SU-DHL-6 (cell line): Measurements from ENCODE around the gene TM9SF4.
"Not testable (repeated sequence)": the region's sequence is repeated elsewhere in the genome, so short reads cannot be mapped to it uniquely, and the experiment has no call there.

Source experiments
- H2AFZ ChIP-seq: fragments of 200-600 bp; sonication (generic); 2 replicates; pipeline ENCODE4 v1.6.1; 2014; ENCODE audit warnings: low read depth, mild to moderate bottlenecking, moderate library complexity, mixed read lengths, antibody characterized with exemption, low read length; ENCODE audit not compliant: severe bottlenecking
- H3F3A ChIP-seq: fragments of 200-600 bp; shearing (Covaris generic); 2 replicates; pipeline ENCODE4 v1.6.0; 2016; ENCODE audit warnings: antibody characterized with exemption, mild to moderate bottlenecking; ENCODE audit not compliant: insufficient read depth
- H3K27ac ChIP-seq: fragments of 200-600 bp; sonication (generic); 2 replicates; pipeline ENCODE4 v1.5.1; 2016; ENCODE audit warnings: low read depth, mild to moderate bottlenecking, low read length, moderate library complexity, mixed read lengths
- H3K27me3 ChIP-seq: fragments of 200-600 bp; sonication (generic), shearing (Covaris generic); 2 replicates; pipeline ENCODE4 v1.6.0; 2014; ENCODE audit warnings: mild to moderate bottlenecking, low read length
- H3K36me3 ChIP-seq: fragments of 200-600 bp; sonication (generic); 2 replicates; pipeline ENCODE4 v1.6.1; 2014; ENCODE audit warnings: mild to moderate bottlenecking, low read length, mixed read lengths
- H3K4me2 ChIP-seq: fragments of 300-600, 200-600 bp; shearing (Covaris generic), sonication (generic); 2 replicates; pipeline ENCODE4 v1.6.0; 2014; ENCODE audit warnings: low read length, low read depth, mild to moderate bottlenecking; ENCODE audit not compliant: poor library complexity, severe bottlenecking
- H3K4me3 ChIP-seq: fragments of 200-600 bp; sonication (generic); 2 replicates; pipeline ENCODE4 v1.5.1; 2014; ENCODE audit warnings: antibody characterized with exemption, low read length, mild to moderate bottlenecking, mixed read lengths; ENCODE audit not compliant: insufficient read depth, poor library complexity, severe bottlenecking
- H3K79me2 ChIP-seq: fragments of 200-600 bp; sonication (generic); 2 replicates; pipeline ENCODE4 v1.6.1; 2014; ENCODE audit warnings: mild to moderate bottlenecking, low read length, moderate library complexity; ENCODE audit not compliant: insufficient read depth
- H3K9ac ChIP-seq: fragments of 200-600 bp; sonication (generic); 2 replicates; pipeline ENCODE4 v1.7.0; 2014; ENCODE audit warnings: mild to moderate bottlenecking, low read length
- H3K9me2 ChIP-seq: fragments of 200-600 bp; sonication (generic); replicated peaks from 2 replicates; pipeline ENCODE4 v1.6.1; 2014; ENCODE audit warnings: low read length; ENCODE audit not compliant: insufficient read depth
- H3K9me3 ChIP-seq: fragments of 200-600 bp; sonication (generic); 2 replicates; pipeline ENCODE4 v1.6.1; 2014; ENCODE audit warnings: low read length, mixed read lengths; ENCODE audit not compliant: insufficient read depth
- H4K20me1 ChIP-seq: fragments of 200-600 bp; sonication (generic); 2 replicates; pipeline ENCODE4 v1.6.1; 2014; ENCODE audit warnings: low read depth, mild to moderate bottlenecking, antibody characterized with exemption, low read length, moderate library complexity, mixed read lengths
- CTCF ChIP-seq: fragments of 200-600 bp; sonication (generic); IDR thresholded peaks from one replicate; pipeline ENCODE4 v1.5.1; 2017; ENCODE audit warnings: antibody characterized with exemption, mild to moderate bottlenecking, low read length, moderate library complexity; ENCODE audit not compliant: insufficient read depth, poor library complexity, severe bottlenecking
- EZH2phosphoT487 ChIP-seq: fragments of 200-600 bp; sonication (generic), shearing (Covaris generic); conservative IDR thresholded peaks from 2 replicates; pipeline ENCODE4 v1.6.1; 2018; ENCODE audit warnings: mild to moderate bottlenecking, antibody characterized with exemption, low read length, moderate library complexity, mixed read lengths

Gene TM9SF4

GRCh38 chr20:32119734-32120133 lies 10.2 kb downstream of the TM9SF4 start:
- no peaks in the 10 kb centered on the region for H3K27me3 ChIP-seq
- H3K79me2 ChIP-seq, result peaks cover 66% of the 10 kb centered on the region
- H3K27ac ChIP-seq, result no peak overlapping the region
- H3K9me3 ChIP-seq, result no peaks in the 10 kb centered on the region
- no peak overlapping the region for H3K4me3 ChIP-seq
- H3F3A ChIP-seq, result peaks cover 5% of the 10 kb centered on the region; the same call in 1 of the 2 replicates
- H3K9me2 ChIP-seq, result no peaks in the 10 kb centered on the region
- peaks cover 13% of the 10 kb centered on the region; the same call in 1 of the 2 replicates for H4K20me1 ChIP-seq
- H2AFZ ChIP-seq, result no peak overlapping the region
- no peak for TF ChIP-seq CTCF
- H3K9ac ChIP-seq, result no peak overlapping the region
- no peak overlapping the region for H3K4me2 ChIP-seq
- H3K36me3 ChIP-seq, result 0 out of 2 replicates have a peak, but pooled peaks cover 2% of the 10 kb centered on the region

DNA sequence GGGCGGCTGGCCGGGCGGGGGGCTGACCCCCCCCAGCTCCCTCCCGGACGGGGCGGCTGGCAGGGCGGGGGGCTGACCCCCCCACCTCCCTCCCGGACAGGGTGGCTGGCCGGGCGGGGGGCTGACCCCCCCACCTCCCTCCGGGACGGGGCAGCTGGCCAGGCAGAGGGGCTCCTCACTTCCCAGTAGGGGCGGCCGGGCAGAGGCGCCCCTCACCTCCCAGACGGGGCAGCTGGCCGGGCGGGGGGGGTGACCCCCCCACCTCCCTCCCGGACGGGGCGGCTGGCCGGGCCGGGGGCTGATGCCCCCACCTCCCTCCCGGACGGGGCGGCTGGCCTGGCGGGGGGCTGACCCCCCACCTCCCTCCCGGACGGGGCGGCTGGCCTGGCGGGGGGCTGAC lies 12.4 kb downstream of the TM9SF4 start:
- H3K4me3 ChIP-seq, H3K36me3 ChIP-seq, H3K27ac ChIP-seq, H3K9me2 ChIP-seq, H3K9me3 ChIP-seq, H3K4me2 ChIP-seq, H3F3A ChIP-seq, H3K27me3 ChIP-seq, H3K9ac ChIP-seq, H2AFZ ChIP-seq: not testable (repeated sequence)
- Histone ChIP-seq H4K20me1 (peaks cover 13% of the 10 kb centered on the region; the same call in 1 of the 2 replicates), H3K79me2 (peaks cover 62% of the 10 kb centered on the region)

DNA sequence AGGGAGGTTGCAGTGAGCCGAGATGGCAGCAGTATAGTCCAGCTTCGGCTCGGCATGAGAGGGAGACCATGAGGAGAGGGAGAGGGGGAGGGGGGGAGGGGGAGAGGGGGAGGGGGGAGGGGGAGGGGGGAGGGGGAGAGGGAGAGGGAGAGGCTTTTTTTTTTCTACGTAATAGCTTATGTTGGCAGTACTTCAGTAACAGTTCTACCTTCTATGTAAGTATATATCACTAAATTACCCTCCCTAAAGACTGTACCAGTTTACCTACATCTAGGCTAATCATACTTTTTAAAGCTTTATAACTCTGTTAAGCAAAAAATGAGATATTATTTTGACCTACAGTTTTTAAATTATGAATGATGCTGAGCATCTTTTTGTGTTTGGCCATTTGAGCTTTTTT lies 13.6 kb downstream of the TM9SF4 start:
- no peak overlapping the region for H3K4me2 ChIP-seq
- no peak overlapping the region for H2AFZ ChIP-seq
- H3K4me3 ChIP-seq, result no peak overlapping the region
- H3K27ac ChIP-seq, result no peak overlapping the region
- 0 out of 2 replicates have a peak, but pooled peaks cover 2% of the 10 kb centered on the region for H3K36me3 ChIP-seq
- H4K20me1 ChIP-seq, result peaks cover 13% of the 10 kb centered on the region; the same call in 1 of the 2 replicates
- H3K9me3 ChIP-seq, result no peaks in the 10 kb centered on the region
- no peak overlapping the region for H3K9ac ChIP-seq
- TF ChIP-seq EZH2phosphoT487 (no peak), CTCF (no peak)
- no peaks in the 10 kb centered on the region for H3K27me3 ChIP-seq
- no peaks in the 10 kb centered on the region for H3K9me2 ChIP-seq
- peaks cover 62% of the 10 kb centered on the region for H3K79me2 ChIP-seq
- H3F3A ChIP-seq, result peaks cover 5% of the 10 kb centered on the region; the same call in 1 of the 2 replicates

DNA sequence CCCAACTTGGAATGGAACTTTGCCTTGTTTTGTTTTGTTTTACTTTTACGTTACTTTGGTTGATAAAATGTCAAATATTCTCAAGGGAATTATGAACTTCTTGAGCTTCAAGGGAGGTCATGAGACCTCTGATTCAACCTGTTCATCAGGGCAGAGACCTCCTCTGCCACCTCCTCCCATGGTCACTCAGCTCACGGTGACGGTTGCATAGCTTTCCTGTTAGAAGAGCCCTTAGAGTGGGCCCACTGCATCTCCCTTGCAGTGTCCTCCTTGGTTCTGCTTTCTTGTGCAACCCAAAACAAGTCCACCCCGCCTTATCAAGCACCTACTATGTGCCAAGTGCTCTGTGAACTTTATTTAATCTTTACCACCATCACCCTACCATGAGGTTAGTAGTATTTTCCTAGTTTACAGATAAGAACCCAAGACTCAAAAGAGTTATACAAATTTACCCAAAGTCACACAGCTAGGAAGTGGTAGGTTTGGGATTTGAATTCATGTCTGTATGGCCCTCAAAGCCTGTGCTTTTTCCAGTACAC lies 15.5 kb downstream of the TM9SF4 start:
- TF ChIP-seq CTCF (no peak), EZH2phosphoT487 (no peak)
- Histone ChIP-seq H3K79me2 (peaks cover 63% of the 10 kb centered on the region), H3K27ac (no peak overlapping the region), H2AFZ (no peak overlapping the region), H3K9me3 (no peaks in the 10 kb centered on the region), H3K9ac (no peak overlapping the region), H3K4me3 (no peak overlapping the region), H3F3A (no peaks in the 10 kb centered on the region), H3K9me2 (no peaks in the 10 kb centered on the region), H3K36me3 (0 out of 2 replicates have a peak, but pooled peaks cover 2% of the 10 kb centered on the region), H4K20me1 (peaks cover 7% of the 10 kb centered on the region; the same call in 1 of the 2 replicates), H3K4me2 (no peak overlapping the region), H3K27me3 (no peaks in the 10 kb centered on the region)
